Jurkat, Clone E6-1 (cell line): ENCODE data around the gene SRGAP1.
"Not testable (repeated sequence)": the region's sequence is repeated elsewhere in the genome, so short reads cannot be mapped to it uniquely, and the experiment has no call there.

Source experiments
- DNase-seq: peaks from one replicate; pipeline ENCODE4 v3.0.0-alpha.2; 2011; ENCODE audit warnings: low read depth, low spot score
- H3K4me3 ChIP-seq: 2 replicates; pipeline ENCODE4 v1.5.1; 2011; ENCODE audit warnings: mild to moderate bottlenecking, low read length, control low read depth, moderate library complexity

Gene SRGAP1

GRCh38 chr12:64019101-64019500 is 174.6 kb downstream of the SRGAP1 start:
- DNase-seq: no peak
- H3K4me3 ChIP-seq: no peak overlapping the region

GRCh38 chr12:64019654-64020053 is 175.2 kb downstream of the SRGAP1 start:
- no peak overlapping the region for H3K4me3 ChIP-seq
- no peak for DNase-seq

DNA sequence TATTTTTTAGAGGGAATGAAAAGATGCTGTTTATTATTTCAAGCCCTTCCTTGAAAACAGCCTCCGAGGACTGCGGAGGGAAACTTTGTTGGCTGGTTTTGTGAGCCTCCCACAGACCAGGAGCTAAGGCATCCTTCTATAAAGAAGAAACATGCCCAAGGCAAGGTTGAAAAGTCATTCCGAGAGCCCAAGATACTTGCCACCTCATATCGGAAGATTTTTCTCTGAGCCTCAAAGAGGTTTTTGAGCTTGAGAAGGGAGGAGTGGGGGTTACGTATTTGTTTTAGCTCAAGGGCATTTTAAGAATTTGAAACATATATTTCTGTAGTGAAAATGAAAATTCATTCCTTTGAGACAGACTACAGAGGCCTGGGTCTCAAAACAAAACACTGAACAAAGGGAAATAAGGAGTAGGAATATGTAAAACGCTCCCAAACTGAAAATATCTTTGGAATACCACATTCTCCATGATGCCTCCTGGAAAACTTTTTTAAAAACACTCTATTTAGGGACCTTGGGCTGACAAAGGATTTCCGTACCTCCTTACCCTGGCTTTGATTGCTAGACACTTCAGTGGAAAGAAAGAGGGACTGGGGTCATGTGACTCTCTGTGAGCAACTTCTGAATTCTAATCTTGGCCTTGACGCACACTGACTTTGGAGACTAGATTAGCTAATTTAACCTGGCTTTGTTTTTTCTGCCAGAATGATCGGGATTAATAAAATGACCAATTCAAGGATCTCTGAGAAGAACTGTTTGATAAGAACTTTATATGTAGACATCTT is 180.9 kb downstream of the SRGAP1 start:
- no peak overlapping the region for H3K4me3 ChIP-seq
- DNase-seq: no peak

- no peak overlapping the region for H3K4me3 ChIP-seq
- DNase-seq: no peak
Observed at GRCh38 chr12:64027311-64027710, 182.8 kb downstream of the SRGAP1 start.

DNA sequence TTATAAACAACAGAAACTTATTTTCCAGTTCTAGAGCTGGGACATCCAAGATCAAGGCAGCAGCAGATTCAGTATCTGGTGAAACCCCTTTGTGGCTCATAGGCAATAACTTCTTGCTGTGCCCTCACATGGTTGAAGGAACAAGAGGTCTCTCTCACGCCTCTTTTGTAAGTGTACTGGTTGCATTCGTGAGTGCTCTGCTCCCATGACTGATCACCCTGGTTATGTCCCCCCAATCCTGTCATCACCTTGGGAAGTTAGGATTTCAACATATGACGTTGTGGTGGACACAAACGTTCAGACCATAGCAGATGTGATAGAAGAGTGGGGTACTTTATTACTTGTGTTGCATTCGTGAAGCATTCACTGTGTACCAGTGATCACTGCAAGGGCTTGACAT is 184.0 kb downstream of the SRGAP1 start:
- no peak for DNase-seq
- H3K4me3 ChIP-seq: no peak overlapping the region

- H3K4me3 ChIP-seq: no peak overlapping the region
- no peak for DNase-seq
Observed at GRCh38 chr12:64029013-64029857, 184.7 kb downstream of the SRGAP1 start.

DNA sequence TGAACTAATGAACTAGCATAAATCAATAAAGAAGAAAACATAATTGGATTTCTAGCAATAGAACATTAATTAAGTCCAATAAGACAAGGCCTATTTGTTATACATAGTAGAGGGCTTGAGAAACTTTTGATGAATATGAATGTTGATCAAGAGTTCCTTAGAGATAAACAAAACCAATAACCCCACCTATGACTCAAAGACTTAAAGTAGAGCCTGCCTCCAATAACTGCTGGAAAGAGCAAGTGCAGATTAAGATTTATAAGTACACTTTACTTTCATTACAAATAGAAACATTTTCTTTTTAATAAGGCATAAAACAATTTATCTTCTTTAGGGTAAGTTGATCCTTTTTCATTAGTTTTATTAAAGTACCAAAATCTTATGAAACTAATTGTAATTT is 185.7 kb downstream of the SRGAP1 start:
- H3K4me3 ChIP-seq: no peak overlapping the region
- no peak for DNase-seq

GRCh38 chr12:64034056-64034455 is 189.6 kb downstream of the SRGAP1 start:
- not testable (repeated sequence) for DNase-seq, H3K4me3 ChIP-seq

- no peak for DNase-seq
- H3K4me3 ChIP-seq: no peak overlapping the region
Observed at GRCh38 chr12:64034901-64035576, 190.5 kb downstream of the SRGAP1 start.

DNA sequence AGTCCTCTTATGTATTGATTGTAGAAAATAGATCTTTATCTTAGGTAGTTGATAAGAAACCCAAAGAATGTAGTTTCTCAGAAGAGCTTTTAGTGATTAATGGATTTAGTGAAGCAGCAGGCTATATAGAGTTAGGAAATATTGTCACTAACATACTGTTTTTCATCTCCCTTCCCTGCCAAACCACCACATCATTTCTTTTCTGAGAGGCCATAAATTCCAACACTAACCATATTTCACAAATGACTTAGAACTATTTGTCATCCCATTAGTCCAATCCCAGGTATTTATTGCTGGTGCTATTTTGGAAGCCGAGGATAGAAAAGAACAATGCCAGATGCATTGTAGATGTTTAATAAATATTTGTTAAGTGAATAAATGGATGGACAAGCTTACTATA is 191.9 kb downstream of the SRGAP1 start:
- no peak overlapping the region for H3K4me3 ChIP-seq
- DNase-seq: no peak

DNA sequence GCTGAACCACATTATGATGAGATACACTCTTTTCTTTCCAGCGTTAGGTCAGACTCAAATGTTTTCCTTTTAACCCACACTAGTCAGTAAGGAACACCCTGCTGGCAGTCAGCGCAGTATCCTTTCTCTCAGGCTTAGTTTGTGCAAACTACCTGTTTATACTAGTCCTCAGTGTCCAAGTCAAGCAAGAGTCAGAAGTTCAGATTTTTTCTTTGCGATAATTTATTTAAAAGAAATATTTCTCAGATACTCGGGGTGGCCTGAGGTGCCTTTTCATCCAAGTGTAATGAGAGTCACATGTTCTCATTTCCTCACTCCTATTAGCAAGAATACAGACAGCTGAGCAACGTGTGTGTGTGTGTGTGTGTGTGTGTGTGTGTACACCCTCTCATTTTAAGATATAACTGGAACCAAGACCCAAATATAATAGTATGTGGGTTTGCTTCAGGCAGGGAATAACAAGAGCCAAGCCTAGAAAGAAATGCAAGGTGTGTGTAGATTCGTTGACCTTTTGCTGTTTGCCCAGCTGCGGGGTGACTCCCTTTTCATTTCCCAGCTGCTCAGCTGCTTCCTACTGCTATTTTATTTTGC is 194.9 kb downstream of the SRGAP1 start:
- no peak overlapping the region for H3K4me3 ChIP-seq
- DNase-seq: no peak

DNA sequence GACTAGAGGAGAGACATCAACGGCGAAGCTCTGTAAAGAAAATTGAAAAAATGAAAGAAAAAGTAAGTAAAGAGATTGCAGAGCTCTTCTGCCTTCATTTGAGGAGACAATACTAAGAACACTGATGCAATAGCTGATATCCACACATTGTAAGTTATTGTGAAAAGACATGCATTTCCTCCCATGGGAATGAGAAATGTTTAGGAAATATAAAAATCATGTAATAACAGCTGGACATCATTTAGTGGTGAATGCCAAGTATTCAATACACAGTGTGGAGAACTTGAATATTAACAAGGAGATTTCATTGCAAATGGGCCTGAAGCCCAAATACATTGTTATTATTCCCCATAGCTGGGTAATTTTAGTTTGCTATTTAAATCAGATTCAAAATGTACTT is 198.4 kb downstream of the SRGAP1 start:
- DNase-seq: no peak
- no peak overlapping the region for H3K4me3 ChIP-seq

DNA sequence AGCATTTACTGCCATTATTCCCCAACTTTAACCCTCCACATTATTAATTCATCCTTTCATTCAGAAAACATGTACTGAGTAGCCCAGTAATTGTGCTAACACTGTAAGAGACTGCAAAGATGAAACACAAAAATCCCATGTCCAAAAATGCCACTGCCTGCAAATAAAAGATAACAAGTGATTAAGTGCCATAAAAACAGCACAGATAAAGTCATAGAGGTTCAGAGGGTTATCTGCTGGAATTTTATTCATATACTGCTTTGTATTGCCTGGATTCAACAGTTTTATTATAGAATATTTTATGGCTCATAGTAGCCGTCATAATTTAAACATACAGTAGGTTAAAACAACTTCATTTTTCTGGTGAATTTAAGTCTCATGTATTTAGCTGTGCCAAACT is 199.7 kb downstream of the SRGAP1 start:
- no peak overlapping the region for H3K4me3 ChIP-seq
- DNase-seq: no peak

- no peak for DNase-seq
- no peak overlapping the region for H3K4me3 ChIP-seq
Observed at GRCh38 chr12:64051057-64051456, 206.6 kb downstream of the SRGAP1 start.

DNA sequence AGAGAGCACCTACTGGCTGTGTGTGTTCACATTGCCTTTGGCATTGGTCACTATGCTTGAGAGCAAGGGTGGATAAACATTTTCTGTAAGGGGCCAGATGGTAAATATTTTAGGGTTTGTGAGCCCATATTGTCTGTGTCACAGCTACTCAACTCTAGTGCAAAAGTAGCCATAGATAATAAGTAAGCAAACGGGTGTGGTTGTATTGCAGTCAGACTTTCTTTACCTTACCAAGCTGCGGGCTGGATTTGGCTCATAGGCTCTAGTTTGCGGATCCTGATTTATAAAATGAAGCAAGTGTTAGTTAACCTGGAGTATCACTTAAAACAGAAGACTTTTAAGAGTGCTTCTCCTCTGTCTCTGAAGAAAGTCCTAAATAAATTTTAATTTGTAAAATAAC is 208.6 kb downstream of the SRGAP1 start:
- no peak overlapping the region for H3K4me3 ChIP-seq
- DNase-seq: no peak

GRCh38 chr12:64054079-64054520 is 209.6 kb downstream of the SRGAP1 start:
- no peak overlapping the region for H3K4me3 ChIP-seq
- no peak for DNase-seq

GRCh38 chr12:64056741-64057140 is 212.2 kb downstream of the SRGAP1 start:
- no peak overlapping the region for H3K4me3 ChIP-seq
- DNase-seq: no peak

DNA sequence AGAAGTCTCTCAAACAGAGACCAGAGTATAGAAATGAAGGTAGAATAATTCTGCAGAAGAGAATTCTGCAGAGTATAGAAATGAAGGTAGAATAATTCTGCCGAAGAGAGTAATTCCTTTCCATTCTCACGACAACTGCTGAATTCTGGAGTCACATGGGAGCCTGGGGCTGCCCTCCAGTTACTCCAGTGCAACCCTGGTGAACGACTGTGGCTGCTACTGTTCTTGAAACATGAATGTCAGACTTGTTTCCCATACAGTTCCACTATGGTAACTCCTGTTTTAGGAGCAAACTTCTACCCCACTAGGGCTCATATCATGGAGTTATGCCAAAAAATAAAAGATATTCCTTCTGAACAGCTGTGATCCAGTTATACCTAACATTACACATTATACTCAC is 213.2 kb downstream of the SRGAP1 start:
- no peak overlapping the region for H3K4me3 ChIP-seq
- no peak for DNase-seq

- no peak for DNase-seq
- no peak overlapping the region for H3K4me3 ChIP-seq
Observed at GRCh38 chr12:64058541-64059265, 214.2 kb downstream of the SRGAP1 start.
